Psoas muscle (tissue), 8 donors: ENCODE measurements around the gene CAPN7. TPM values are rescaled to one million over a fixed set of nuclear protein-coding genes. Genes with fewer than 3 reads are reported as not detected.

ENCODE experiments used
- ATAC-seq, 4 donors: fragments of 200-7000 bp; cut with Tn5 transposase; one replicate each; pipeline ENCODE4 v1.9.1; 2020; ENCODE audit warnings: moderate library complexity in 3 of 4, mild to moderate bottlenecking in 2 of 4
- DNase-seq, 2 donors: peaks; one replicate each; pipeline ENCODE4 v3.0.0-alpha.2; 2020
- H3K27ac ChIP-seq: fragments of 200-600 bp; one replicate; pipeline ENCODE4 v1.8.0; 2022
- H3K27me3 ChIP-seq, 3 donors: fragments of 200-600 bp in 1 of 3; one replicate each; pipeline versions ENCODE4 v1.6.1 to v1.8.0; 2013 to 2022; ENCODE audit warnings: low read length in 2 of 3, mild to moderate bottlenecking in 2 of 3, moderate library complexity in 1 of 3; ENCODE audit not compliant: insufficient read depth in 3 of 3
- H3K36me3 ChIP-seq, 2 donors: fragments of 200-600 bp in 1 of 2; one replicate each; pipeline versions ENCODE4 v1.6.1 to v1.8.0; 2013 to 2022; ENCODE audit warnings: low read depth in 1 of 2, mild to moderate bottlenecking in 1 of 2, moderate library complexity in 1 of 2; ENCODE audit not compliant: insufficient read depth in 1 of 2
- H3K4me1 ChIP-seq: fragments of 200-600 bp; one replicate; pipeline ENCODE4 v1.8.0; 2022
- H3K4me3 ChIP-seq: fragments of 200-600 bp; one replicate; pipeline ENCODE4 v1.8.0; 2022; ENCODE audit warnings: mild to moderate bottlenecking
- H3K9me3 ChIP-seq: fragments of 200-600 bp; one replicate; pipeline ENCODE4 v1.8.0; 2022
- CTCF ChIP-seq: fragments of 200-600 bp; IDR thresholded peaks from one replicate; pipeline ENCODE4 v1.8.0; 2022; ENCODE audit warnings: antibody characterized with exemption
- WGBS, 3 donors: extraction: QIAGEN DNeasy Blood & Tissue Kit; methylation state at CpG; one replicate each; pipeline versions ENCODE4 v1.1.6 to v1.1.7; 2013; 5-methylcytosine and 5-hydroxymethylcytosine counted together
- intact Hi-C, 2 donors: fragments of 100-400 bp; cut with DNase I; formaldehyde crosslinking; loops; one replicate each; pipeline versions ENCODE4 v1.11.0 to v1.14.2; 2022
- polyA plus RNA-seq, 3 donors: library from polyadenylated mRNA; stranded (reverse); fragments of 200-250 nt; gene quantifications; one replicate each; pipeline ENCODE4 v1.2.3, GENCODE V29; 2013
- total RNA-seq, 4 donors: library from RNA; stranded (reverse); fragmentation: NEBNext Ultra II Directional in 2 of 4; extraction: Animal tissue kit (Norgen Biotek cat#: 25700) in 2 of 4; gene quantifications; one replicate each; pipeline versions ENCODE4 v1.2.1 to v1.2.4, GENCODE V29; 2021 to 2023
- donor health status: healthy with polysubstance abuse.
- donor health status: DM: no; HTN: no; CAD: no; lungs with moderate emphysema.
- donor health status: Bipolar disorder and iron deficiency.
- donor health status: healthy.
- donor health status: DM: yes; HTN: yes; CAD: no.
- donor health status: DM: no; HTN: no; CAD: no.
- donor health status: DM: no; HTN: no; CAD: no.
- donor health status: DM: yes; HTN: yes; CAD: no.

Gene CAPN7
- total and polyA plus RNA-seq, 7 donors = 15.2 to 42.7 (median 26.8) TPM

- Histone ChIP-seq H3K4me1 (peaks cover 38% of the 10 kb centered on the region), H3K27ac (peak overlapping the region; percentile 38), H3K9me3 (no peaks in the 10 kb centered on the region), H3K4me3 (no peak overlapping the region), H3K27me3 (no peaks in the 10 kb centered on the region), H3K36me3 (peaks cover 0 to 99% of the 10 kb centered on the region in 2 donors)
- ATAC-seq (peak; percentile 64 to 84 (median 74)), DNase-seq (no peak)
- no peak for TF ChIP-seq CTCF
- intact Hi-C loops = no loop called here
Measured at GRCh38 chr3:15218689-15219088, 12.6 kb downstream of the CAPN7 start.

GRCh38 chr3:15220056-15220455 lies 14.0 kb downstream of the CAPN7 start:
- intact Hi-C loops = no loop called here
- peaks cover 34% of the 10 kb centered on the region for H3K4me1 ChIP-seq
- WGBS, 3 donors = 78 to 84% (median 82%) methylated on average over 8 of the region's 8 CpGs

GRCh38 chr3:15220661-15221060 lies 14.6 kb downstream of the CAPN7 start:
- TF ChIP-seq CTCF = no peak
- no peaks in the 10 kb centered on the region for H3K9me3 ChIP-seq
- peaks cover 0 to 100% of the 10 kb centered on the region in 2 donors for H3K36me3 ChIP-seq
- no peaks in the 10 kb centered on the region for H3K27me3 ChIP-seq
- 42 to 56% (median 45%) methylated on average over 2 of the region's 2 CpGs for WGBS, 3 donors
- peaks cover 32% of the 10 kb centered on the region for H3K4me1 ChIP-seq
- DNase-seq = no peak
- peak in 3 of 4 donors; percentile 70 to 93 (median 90) for ATAC-seq
- H3K4me3 ChIP-seq = no peak overlapping the region
- H3K27ac ChIP-seq = no peak overlapping the region
- intact Hi-C loops = no loop called here

More at GRCh38 chr3:15220056-15220455, 14.0 kb downstream of the CAPN7 start:
- Histone ChIP-seq H3K27ac (no peak overlapping the region), H3K4me3 (no peak overlapping the region), H3K9me3 (no peaks in the 10 kb centered on the region), H3K36me3 (peaks cover 0 to 99% of the 10 kb centered on the region in 2 donors), H3K27me3 (no peaks in the 10 kb centered on the region)
- ATAC-seq (peak in 1 of 4 donors; percentile 36), DNase-seq (no peak)
- no peak for TF ChIP-seq CTCF

GRCh38 chr3:15221574-15222217 lies 15.7 kb downstream of the CAPN7 start:
- WGBS, 3 donors = 76 to 82% (median 80%) methylated on average over 11 of the region's 11 CpGs
- intact Hi-C loops = no loop called here
- Histone ChIP-seq H3K36me3 (peaks cover 0 to 100% of the 10 kb centered on the region in 2 donors), H3K4me3 (no peak overlapping the region), H3K27me3 (no peaks in the 10 kb centered on the region), H3K9me3 (no peaks in the 10 kb centered on the region), H3K4me1 (peaks cover 27% of the 10 kb centered on the region), H3K27ac (no peak overlapping the region)
- ATAC-seq (no peak), DNase-seq (no peak)
- no peak for TF ChIP-seq CTCF
